WTC11 (cell line): Measurements from ENCODE around the gene JADE2. TPM values are rescaled to one million over a fixed set of nuclear protein-coding genes. Genes with fewer than 3 reads are reported as not detected.

ENCODE experiments used
- ATAC-seq: fragments of 200-7000 bp; cut with Tn5 transposase; 2 replicates; pipeline ENCODE4 v1.10.0; 2021; ENCODE audit warnings: mild to moderate bottlenecking, moderate library complexity
- CTCF ChIA-PET: fragments of 300-600 bp; sonication (Branson Sonifier 250); formaldehyde crosslinking; loops from one replicate; lab custom pipeline; 2021; ENCODE audit warnings: antibody characterized with exemption; lab: Charles Lee
- POLR2A ChIA-PET: fragments of 350-600 bp; sonication (Branson Sonifier 250); formaldehyde crosslinking; loops from one replicate; lab custom pipeline; 2021; ENCODE audit warnings: antibody characterized with exemption; lab: Charles Lee
- DNase-seq: peaks from one replicate; pipeline ENCODE4 v3.0.0; 2021; ENCODE audit warnings: low spot score
- H3K27ac Mint-ChIP-seq: 2 replicates; pipeline ENCODE4 v1.8.0; 2021; ENCODE audit warnings: mixed read lengths
- H3K27me3 Mint-ChIP-seq: 2 replicates; pipeline ENCODE4 v1.8.0; 2021; ENCODE audit warnings: low read depth, mild to moderate bottlenecking, moderate library complexity, mixed read lengths
- H3K36me3 Mint-ChIP-seq: 2 replicates; pipeline ENCODE4 v1.8.0; 2021; ENCODE audit warnings: mixed read lengths
- H3K4me1 Mint-ChIP-seq: 2 replicates; pipeline ENCODE4 v1.8.0; 2022; ENCODE audit warnings: mixed read lengths
- H3K4me3 Mint-ChIP-seq: 2 replicates; pipeline ENCODE4 v1.8.0; 2021; ENCODE audit warnings: mild to moderate bottlenecking, moderate library complexity, mixed read lengths
- H3K9me3 Mint-ChIP-seq: 2 replicates; pipeline ENCODE4 v1.8.0; 2021; ENCODE audit warnings: mixed read lengths
- AR ChIP-seq: fragments of 250-450 bp; sonication (Bioruptor Pico); IDR thresholded peaks from 2 replicates; pipeline ENCODE4 v1.9.0; 2021; ENCODE audit warnings: mild to moderate bottlenecking
- ARID4B ChIP-seq: sonication (generic); formaldehyde crosslinking; IDR thresholded peaks from 2 replicates; pipeline ENCODE4 v1.8.0; 2023; ENCODE audit warnings: missing genetic modification reagents, mild to moderate bottlenecking, borderline replicate concordance
- E2F5 ChIP-seq: sonication (generic); formaldehyde crosslinking; IDR thresholded peaks from 2 replicates; pipeline ENCODE4 v1.8.1; 2022; ENCODE audit warnings: mild to moderate bottlenecking, moderate library complexity, missing genetic modification reagents
- FOXP4 ChIP-seq: sonication (generic); formaldehyde crosslinking; IDR thresholded peaks from 2 replicates; pipeline ENCODE4 v1.8.0; 2022; ENCODE audit warnings: mild to moderate bottlenecking, missing genetic modification reagents
- MXD4 ChIP-seq: fragments of 250-450 bp; sonication (Bioruptor Pico); IDR thresholded peaks from 2 replicates; pipeline ENCODE4 v1.8.0; 2021; ENCODE audit warnings: mild to moderate bottlenecking, moderate library complexity, borderline replicate concordance
- NR3C1 ChIP-seq: sonication (generic); formaldehyde crosslinking; conservative IDR thresholded peaks from 2 replicates; pipeline ENCODE4 v1.8.1; 2023; ENCODE audit warnings: low read depth, mild to moderate bottlenecking, missing genetic modification reagents
- RELA ChIP-seq: sonication (generic); formaldehyde crosslinking; IDR thresholded peaks from 2 replicates; pipeline ENCODE4 v1.8.1; 2022; ENCODE audit warnings: missing genetic modification reagents, mild to moderate bottlenecking, borderline replicate concordance
- SOX15 ChIP-seq: fragments of 250-450 bp; sonication (Bioruptor Pico); IDR thresholded peaks from 2 replicates; pipeline ENCODE4 v1.9.0; 2021; ENCODE audit warnings: mild to moderate bottlenecking
- STAT6 ChIP-seq: sonication (generic); formaldehyde crosslinking; conservative IDR thresholded peaks from 2 replicates; pipeline ENCODE4 v1.8.1; 2023; ENCODE audit warnings: mild to moderate bottlenecking, low read depth, missing genetic modification reagents, moderate library complexity
- USF2 ChIP-seq: sonication (generic); formaldehyde crosslinking; IDR thresholded peaks from 2 replicates; pipeline ENCODE4 v1.8.1; 2023; ENCODE audit warnings: mild to moderate bottlenecking, missing genetic modification reagents, moderate library complexity
- ZBTB21 ChIP-seq: sonication (generic); formaldehyde crosslinking; IDR thresholded peaks from 2 replicates; pipeline ENCODE4 v1.8.1; 2023; ENCODE audit warnings: mild to moderate bottlenecking, missing genetic modification reagents, borderline replicate concordance
- ZNF232 ChIP-seq: sonication (generic); formaldehyde crosslinking; IDR thresholded peaks from 2 replicates; pipeline ENCODE4 v1.8.0; 2022; ENCODE audit warnings: mild to moderate bottlenecking, missing genetic modification reagents
- ZNF263 ChIP-seq: sonication (generic); formaldehyde crosslinking; IDR thresholded peaks from 2 replicates; pipeline ENCODE4 v1.8.1; 2022; ENCODE audit warnings: low read depth, mild to moderate bottlenecking, moderate library complexity, missing genetic modification reagents
- ZSCAN18 ChIP-seq: fragments of 250-450 bp; sonication (Bioruptor Pico); IDR thresholded peaks from 2 replicates; pipeline ENCODE4 v2.1.2; 2022; ENCODE audit warnings: mild to moderate bottlenecking, moderate library complexity
- total RNA-seq: library from RNA; stranded (reverse); gene quantifications from 3 replicates; pipeline ENCODE4 v1.2.3, GENCODE V29; 2021

The JADE2 gene
- total RNA-seq, 1 experiment from 2014 or later, result 40.8 TPM

- TF ChIP-seq ARID4B, result no peak
- TF ChIP-seq ZNF263 (CRISPR knock-in tag), result no peak
- no peak for TF ChIP-seq AR
- TF ChIP-seq STAT6 (CRISPR knock-in tag), result no peak
These were observed 56.8 kb downstream of the JADE2 start (continued) for GRCh38 chr5:134582281-134582680.

- peaks cover 10% of the 10 kb centered on the region for H3K36me3 Mint-ChIP-seq
- ChIA-PET CTCF (interaction anchor here (1.5 kb wide), 1 partner anchor 9 kb away, joined by 3 read pairs; no protein-coding TSS in a partner anchor), POLR2A (no interaction called here)
- H3K27ac Mint-ChIP-seq, result no peak overlapping the region
- no peaks in the 10 kb centered on the region for H3K27me3 Mint-ChIP-seq
- peaks cover 7% of the 10 kb centered on the region for H3K4me1 Mint-ChIP-seq
- TF ChIP-seq USF2 (CRISPR knock-in tag), result no peak
- no peak for TF ChIP-seq SOX15 (CRISPR knock-in tag)
- TF ChIP-seq ZBTB21 (CRISPR knock-in tag), result no peak
- no peak for TF ChIP-seq MXD4 (CRISPR knock-in tag)
- TF ChIP-seq ZNF232 (CRISPR knock-in tag), result no peak
- no peak for TF ChIP-seq ZSCAN18 (CRISPR knock-in tag)
- TF ChIP-seq E2F5 (CRISPR knock-in tag), result no peak
- TF ChIP-seq NR3C1 (CRISPR knock-in tag), result no peak
- TF ChIP-seq FOXP4 (CRISPR knock-in tag), result no peak
- no peak for TF ChIP-seq RELA (CRISPR knock-in tag)
- TF ChIP-seq, all 79 proteins: peak for 0
- no peaks in the 10 kb centered on the region for H3K9me3 Mint-ChIP-seq
- ATAC-seq (no peak), DNase-seq (no peak)
- no peak overlapping the region for H3K4me3 Mint-ChIP-seq
These were observed 57.5 kb downstream of the JADE2 start for GRCh38 chr5:134582941-134583340.
